ENCODE results near the gene RRBP1.

RRBP1 gene

GRCh38 chr20:17568972-17569521 is 113.0 kb downstream of the RRBP1 start:
- peak; percentile 27 to 32 for DNase-seq

GRCh38 chr20:17568045-17568788 is 113.8 kb downstream of the RRBP1 start:
- DNase-seq, result no peak

GRCh38 chr20:17566345-17566744 is 115.7 kb downstream of the RRBP1 start:
- no peak for DNase-seq

- DNase-seq, result no peak
These were observed 116.7 kb downstream of the RRBP1 start for GRCh38 chr20:17565169-17565845.
